H54 (cell line): Measurements from ENCODE around the gene YIPF6.
"Not testable (repeated sequence)": the region's sequence is repeated elsewhere in the genome, so short reads cannot be mapped to it uniquely, and the experiment has no call there.

ENCODE experiments used
- DNase-seq: peaks from one replicate; pipeline ENCODE4 v3.0.0; 2011; ENCODE audit warnings: low spot score, mixed read lengths; ENCODE audit not compliant: insufficient read length
- FAIRE-seq: peaks from 3 replicates; lab custom pipeline; 2011; peaks lifted over from hg19 to GRCh38; lab: Jason Lieb, UNC
- POLR2A ChIP-seq: IDR thresholded peaks from 2 replicates; pipeline ENCODE4 v1.6.1; 2011; ENCODE audit warnings: low read depth, mild to moderate bottlenecking, low read length

Gene YIPF6

GRCh38 chrX:68488657-68489056, 10.2 kb upstream of the YIPF6 start:
- no peak for TF ChIP-seq POLR2A
- FAIRE-seq (no peak), DNase-seq (no peak)

GRCh38 chrX:68490644-68491043, 8.2 kb upstream of the YIPF6 start:
- peak; percentile 30 for DNase-seq
- peak; percentile 60 for FAIRE-seq
- no peak for TF ChIP-seq POLR2A

GRCh38 chrX:68492583-68492982, 6.3 kb upstream of the YIPF6 start:
- TF ChIP-seq POLR2A, result no peak
- no peak for FAIRE-seq

GRCh38 chrX:68493776-68494175, 5.1 kb upstream of the YIPF6 start:
- FAIRE-seq, DNase-seq: not testable (repeated sequence)

More at GRCh38 chrX:68492583-68492982, 6.3 kb upstream of the YIPF6 start:
- no peak for DNase-seq

- DNase-seq (no peak), FAIRE-seq (no peak)
- no peak for TF ChIP-seq POLR2A
These were observed 775 bp upstream of the YIPF6 start for GRCh38 chrX:68498044-68498507.

GRCh38 chrX:68499543-68500504, 973 bp downstream of the YIPF6 start:
- no peak for DNase-seq
- FAIRE-seq, result no peak
- TF ChIP-seq POLR2A, result no peak

- FAIRE-seq, result peak; percentile 64
- peak; percentile 27 for DNase-seq
These were observed 5.2 kb downstream of the YIPF6 start for GRCh38 chrX:68503836-68504636.

GRCh38 chrX:68506649-68507048, 7.8 kb downstream of the YIPF6 start:
- FAIRE-seq (no peak), DNase-seq (no peak)
- no peak for TF ChIP-seq POLR2A

More at GRCh38 chrX:68503836-68504636, 5.2 kb downstream of the YIPF6 start:
- TF ChIP-seq POLR2A, result no peak

- FAIRE-seq (no peak), DNase-seq (no peak)
- TF ChIP-seq POLR2A, result no peak
These were observed 9.9 kb downstream of the YIPF6 start for GRCh38 chrX:68508799-68509198.

- DNase-seq, result no peak
- no peak for TF ChIP-seq POLR2A
- peak; percentile 23 for FAIRE-seq
These were observed 12.4 kb downstream of the YIPF6 start for GRCh38 chrX:68511255-68511654.

GRCh38 chrX:68524680-68525079, 25.8 kb downstream of the YIPF6 start:
- DNase-seq, FAIRE-seq: not testable (repeated sequence)

GRCh38 chrX:68532831-68533533, 34.1 kb downstream of the YIPF6 start:
- TF ChIP-seq POLR2A, result no peak
- FAIRE-seq (no peak), DNase-seq (no peak)

GRCh38 chrX:68533656-68534055, 34.8 kb downstream of the YIPF6 start:
- TF ChIP-seq POLR2A, result no peak
- DNase-seq, result no peak
- no peak for FAIRE-seq

GRCh38 chrX:68534691-68535090, 35.8 kb downstream of the YIPF6 start:
- DNase-seq (no peak), FAIRE-seq (no peak)
- no peak for TF ChIP-seq POLR2A
